ENCODE measurements around the gene MRPL49. TPM values are rescaled to one million over a fixed set of nuclear protein-coding genes. Genes with fewer than 3 reads are reported as not detected.

Gene MRPL49
- total and polyA plus RNA-seq, 9 of the 15 experiments (the other 6 are each of a cell fraction or from before 2014, with no cell fraction given): 74.3 to 132 (median 91.2) TPM

DNA sequence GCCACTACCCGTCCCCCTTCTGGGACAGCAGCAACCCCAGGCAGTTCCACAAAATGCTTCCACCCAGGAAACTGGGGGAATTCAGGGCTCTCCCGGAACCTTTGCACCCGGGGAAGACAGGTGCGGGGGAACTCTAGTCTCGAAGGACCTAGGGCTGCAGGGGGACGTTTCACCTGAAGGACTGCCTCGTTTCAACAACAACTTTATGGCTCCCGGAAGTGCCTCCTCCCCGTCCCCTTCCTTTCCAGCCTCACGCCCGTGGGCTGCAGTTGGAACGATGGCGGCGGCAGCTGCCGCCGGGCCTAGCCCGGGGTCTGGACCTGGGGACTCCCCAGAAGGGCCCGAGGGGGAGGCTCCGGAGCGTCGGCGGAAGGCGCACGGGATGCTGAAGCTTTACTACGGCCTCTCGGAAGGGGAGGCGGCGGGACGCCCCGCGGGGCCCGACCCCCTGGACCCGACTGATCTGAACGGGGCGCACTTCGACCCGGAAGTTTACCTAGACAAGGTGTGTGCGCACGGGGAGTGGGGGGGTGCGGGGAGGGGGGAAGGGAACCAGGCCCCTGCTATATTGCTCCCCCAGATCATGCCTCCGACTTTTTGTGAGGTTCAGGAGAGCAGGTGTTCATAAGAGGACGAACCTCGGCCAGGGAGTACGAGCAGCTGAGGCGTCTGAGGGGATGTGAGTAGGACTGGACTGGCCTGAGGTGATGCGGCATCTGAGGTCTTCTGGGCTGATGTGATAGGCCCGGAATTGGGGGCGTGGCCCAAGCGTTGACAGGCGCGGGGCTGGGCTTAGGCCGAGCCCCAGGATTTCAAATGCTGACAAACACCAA, 25.9 kb upstream of the MRPL49 start, which contains the start of gene VPS51 (continued):
- TF ChIP-seq, protein P1, sequence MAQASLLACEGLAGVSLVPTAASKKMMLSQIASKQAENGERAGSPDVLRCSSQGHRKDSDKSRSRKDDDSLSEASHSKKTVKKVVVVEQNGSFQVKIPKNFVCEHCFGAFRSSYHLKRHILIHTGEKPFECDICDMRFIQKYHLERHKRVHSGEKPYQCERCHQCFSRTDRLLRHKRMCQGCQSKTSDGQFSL (CRISPR knock-in tag; IDR thresholded peaks at IDR 0.05): peak; percentile 80
- TF ChIP-seq, protein P1 (tag; IDR thresholded peaks at IDR 0.05): peak in 1 of 2 experiments; percentile 89; a peak in 2 of 4 replicates
- TF ChIP-seq, protein P2, sequence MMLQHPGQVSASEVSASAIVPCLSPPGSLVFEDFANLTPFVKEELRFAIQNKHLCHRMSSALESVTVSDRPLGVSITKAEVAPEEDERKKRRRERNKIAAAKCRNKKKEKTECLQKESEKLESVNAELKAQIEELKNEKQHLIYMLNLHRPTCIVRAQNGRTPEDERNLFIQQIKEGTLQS (IDR thresholded peaks at IDR 0.05): no peak
- TF ChIP-seq, protein P2 (CRISPR knock-in tag; conservative IDR thresholded peaks at IDR 0.05): peak; percentile 44; the same call in 1 of the 2 replicates
- TF ChIP-seq NR4A1 (CRISPR knock-in tag; IDR thresholded peaks at IDR 0.05) (no peak), NR4A1 (tag; IDR thresholded peaks at IDR 0.05) (peak; percentile 90), ETS2 (tag; IDR thresholded peaks at IDR 0.05; ENCODE audit: borderline replicate concordance, poor library complexity, severe bottlenecking) (peak; percentile 49), ZNF644 (tag; IDR thresholded peaks at IDR 0.05; ENCODE audit: low read depth) (peak; percentile 45; the same call in 1 of the 2 replicates), KDM2B (CRISPR knock-in tag; IDR thresholded peaks at IDR 0.05) (peak; percentile 50; the same call in 1 of the 2 replicates), PTBP1 (IDR thresholded peaks at IDR 0.05; ENCODE audit: low read depth, low read length) (0 out of 2 replicates have a peak, but pooled peaks have one; percentile 60), ZNF668 (CRISPR knock-in tag; IDR thresholded peaks at IDR 0.05) (no peak), ZNF507 (tag; conservative IDR thresholded peaks at IDR 0.05) (no peak), ATF1 (CRISPR knock-in tag; IDR thresholded peaks at IDR 0.05) (peak; percentile 28; the same call in 1 of the 2 replicates), ATF1 (tag; IDR thresholded peaks at IDR 0.05) (peak; percentile 82), NFE2L1 (tag; IDR thresholded peaks at IDR 0.05; ENCODE audit: borderline replicate concordance, low read depth) (no peak), SAP30 (IDR thresholded peaks at IDR 0.05; ENCODE audit: borderline replicate concordance, insufficient read depth, low read depth, low read length, poor library complexity, severe bottlenecking) (peak; percentile 59), ZNF143 (CRISPR knock-in tag; IDR thresholded peaks at IDR 0.05) (peak; percentile 31; the same call in 1 of the 2 replicates)
- TF ChIP-seq, protein P3, sequence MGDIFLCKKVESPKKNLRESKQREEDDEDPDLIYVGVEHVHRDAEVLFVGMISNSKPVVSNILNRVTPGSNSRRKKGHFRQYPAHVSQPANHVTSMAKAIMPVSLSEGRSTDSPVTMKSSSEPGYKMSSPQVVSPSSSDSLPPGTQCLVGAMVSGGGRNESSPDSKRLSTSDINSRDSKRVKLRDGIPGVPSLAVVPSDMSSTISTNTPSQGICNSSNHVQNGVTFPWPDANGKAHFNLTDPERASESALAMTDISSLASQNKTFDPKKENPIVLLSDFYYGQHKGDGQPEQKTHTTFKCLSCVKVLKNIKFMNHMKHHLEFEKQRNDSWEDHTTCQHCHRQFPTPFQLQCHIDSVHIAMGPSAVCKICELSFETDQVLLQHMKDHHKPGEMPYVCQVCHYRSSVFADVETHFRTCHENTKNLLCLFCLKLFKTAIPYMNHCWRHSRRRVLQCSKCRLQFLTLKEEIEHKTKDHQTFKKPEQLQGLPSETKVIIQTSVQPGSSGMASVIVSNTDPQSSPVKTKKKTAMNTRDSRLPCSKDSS (IDR thresholded peaks at IDR 0.05; ENCODE audit: low read depth, partially characterized antibody): no peak
- TF ChIP-seq, protein P4, sequence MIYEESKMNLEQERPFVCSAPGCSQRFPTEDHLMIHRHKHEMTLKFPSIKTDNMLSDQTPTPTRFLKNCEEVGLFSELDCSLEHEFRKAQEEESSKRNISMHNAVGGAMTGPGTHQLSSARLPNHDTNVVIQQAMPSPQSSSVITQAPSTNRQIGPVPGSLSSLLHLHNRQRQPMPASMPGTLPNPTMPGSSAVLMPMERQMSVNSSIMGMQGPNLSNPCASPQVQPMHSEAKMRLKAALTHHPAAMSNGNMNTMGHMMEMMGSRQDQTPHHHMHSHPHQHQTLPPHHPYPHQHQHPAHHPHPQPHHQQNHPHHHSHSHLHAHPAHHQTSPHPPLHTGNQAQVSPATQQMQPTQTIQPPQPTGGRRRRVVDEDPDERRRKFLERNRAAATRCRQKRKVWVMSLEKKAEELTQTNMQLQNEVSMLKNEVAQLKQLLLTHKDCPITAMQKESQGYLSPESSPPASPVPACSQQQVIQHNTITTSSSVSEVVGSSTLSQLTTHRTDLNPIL (CRISPR knock-in tag; IDR thresholded peaks at IDR 0.05): no peak
- TF ChIP-seq, protein P5, sequence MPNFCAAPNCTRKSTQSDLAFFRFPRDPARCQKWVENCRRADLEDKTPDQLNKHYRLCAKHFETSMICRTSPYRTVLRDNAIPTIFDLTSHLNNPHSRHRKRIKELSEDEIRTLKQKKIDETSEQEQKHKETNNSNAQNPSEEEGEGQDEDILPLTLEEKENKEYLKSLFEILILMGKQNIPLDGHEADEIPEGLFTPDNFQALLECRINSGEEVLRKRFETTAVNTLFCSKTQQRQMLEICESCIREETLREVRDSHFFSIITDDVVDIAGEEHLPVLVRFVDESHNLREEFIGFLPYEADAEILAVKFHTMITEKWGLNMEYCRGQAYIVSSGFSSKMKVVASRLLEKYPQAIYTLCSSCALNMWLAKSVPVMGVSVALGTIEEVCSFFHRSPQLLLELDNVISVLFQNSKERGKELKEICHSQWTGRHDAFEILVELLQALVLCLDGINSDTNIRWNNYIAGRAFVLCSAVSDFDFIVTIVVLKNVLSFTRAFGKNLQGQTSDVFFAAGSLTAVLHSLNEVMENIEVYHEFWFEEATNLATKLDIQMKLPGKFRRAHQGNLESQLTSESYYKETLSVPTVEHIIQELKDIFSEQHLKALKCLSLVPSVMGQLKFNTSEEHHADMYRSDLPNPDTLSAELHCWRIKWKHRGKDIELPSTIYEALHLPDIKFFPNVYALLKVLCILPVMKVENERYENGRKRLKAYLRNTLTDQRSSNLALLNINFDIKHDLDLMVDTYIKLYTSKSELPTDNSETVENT (CRISPR knock-in tag; IDR thresholded peaks at IDR 0.05): peak; percentile 60; the same call in 1 of the 2 replicates
